H1 (cell line): Measurements from ENCODE around the gene FXN. TPM values are rescaled to one million over a fixed set of nuclear protein-coding genes. Genes with fewer than 3 reads are reported as not detected.

Experiments
- CTCF ChIA-PET: fragments of 300-600 bp; sonication (Branson Sonifier 250); formaldehyde crosslinking; loops from one replicate; lab custom pipeline; 2021; ENCODE audit not compliant: partially characterized antibody; lab: Charles Lee
- POLR2A ChIA-PET: fragments of 300-600 bp; sonication (Branson Sonifier 250); formaldehyde crosslinking; loops from one replicate; lab custom pipeline; 2021; ENCODE audit warnings: inconsistent platforms; ENCODE audit not compliant: partially characterized antibody; lab: Charles Lee
- DNase-seq, 2 experiments: peaks; one replicate each; pipeline versions ENCODE4 v3.0.0 to v3.0.0-alpha.2; 2010 to 2022; ENCODE audit warnings: low spot score in 2 of 2, low read depth in 1 of 2, mixed read lengths in 1 of 2
- FAIRE-seq: peaks from 2 replicates; lab custom pipeline; 2011; peaks lifted over from hg19 to GRCh38; lab: Jason Lieb, UNC
- H2AFZ ChIP-seq: 2 replicates; pipeline ENCODE4 v1.8.1; 2012; ENCODE audit warnings: low read length, inconsistent platforms
- H2AK5ac ChIP-seq: 2 replicates; pipeline ENCODE4 v1.6.1; 2013; ENCODE audit warnings: low read depth, low read length
- H2BK120ac ChIP-seq: replicated peaks from 2 replicates; pipeline ENCODE3; 2013; ENCODE audit warnings: low read depth, low read length, inconsistent platforms
- H2BK12ac ChIP-seq: 2 replicates; pipeline ENCODE4 v1.6.1; 2013; ENCODE audit warnings: low read depth, low read length
- H2BK15ac ChIP-seq: 2 replicates; pipeline ENCODE4 v1.6.1; 2013; ENCODE audit warnings: low read length
- H2BK20ac ChIP-seq: 2 replicates; pipeline ENCODE4 v1.6.1; 2013; ENCODE audit warnings: low read length
- H2BK5ac ChIP-seq: 2 replicates; pipeline ENCODE4 v1.6.1; 2013; ENCODE audit warnings: low read depth, low read length
- H3K14ac ChIP-seq: 2 replicates; pipeline ENCODE4 v1.6.1; 2013; ENCODE audit warnings: inconsistent platforms; ENCODE audit not compliant: insufficient read length
- H3K18ac ChIP-seq: 2 replicates; pipeline ENCODE4 v1.6.1; 2013; ENCODE audit warnings: low read length; ENCODE audit errors: extremely low read depth
- H3K23ac ChIP-seq: 2 replicates; pipeline ENCODE4 v1.6.1; 2013; ENCODE audit warnings: inconsistent platforms; ENCODE audit not compliant: insufficient read length
- H3K23me2 ChIP-seq: 2 replicates; pipeline ENCODE4 v1.6.1; 2013; ENCODE audit warnings: low read depth, low read length
- H3K27ac ChIP-seq: 2 replicates; pipeline ENCODE4 v1.6.1; 2011; ENCODE audit warnings: low read depth, low read length, inconsistent platforms
- H3K27me3 ChIP-seq, 4 experiments: replicated peaks in 1 of 4; 1 replicate in 1 of 4; 2 replicates in 3 of 4; pipeline versions ENCODE4 v1.6.1 to v1.8.1; 2011 to 2013; ENCODE audit warnings: low read length in 3 of 4, mild to moderate bottlenecking in 3 of 4, inconsistent platforms in 2 of 4, mixed read lengths in 2 of 4, moderate library complexity in 1 of 4; ENCODE audit not compliant: control insufficient read depth in 3 of 4, insufficient read depth in 3 of 4; ENCODE audit errors: extremely low read depth in 1 of 4
- H3K36me3 ChIP-seq, 4 experiments: 2 replicates each; pipeline versions ENCODE4 v1.6.1 to v1.8.1; 2011 to 2013; ENCODE audit warnings: mild to moderate bottlenecking in 4 of 4, low read length in 3 of 4, moderate library complexity in 2 of 4, control low read depth in 1 of 4, inconsistent platforms in 1 of 4; ENCODE audit not compliant: insufficient read depth in 4 of 4, control insufficient read depth in 2 of 4
- H3K4ac ChIP-seq: replicated peaks from 2 replicates; pipeline ENCODE3; 2013; ENCODE audit warnings: low read length, low read depth, mixed read lengths, inconsistent platforms; ENCODE audit not compliant: insufficient read length
- H3K4me1 ChIP-seq, 4 experiments: replicated peaks in 1 of 4; 1 replicate in 1 of 4; 2 replicates in 3 of 4; pipeline versions ENCODE4 v1.6.1 to v1.8.1; 2011 to 2013; ENCODE audit warnings: low read length in 3 of 4, inconsistent platforms in 2 of 4, mixed read lengths in 1 of 4; ENCODE audit not compliant: insufficient read depth in 4 of 4, control insufficient read depth in 3 of 4
- H3K4me2 ChIP-seq, 2 experiments: 2 replicates each; pipeline versions ENCODE4 v1.6.1 to v1.8.1; 2011 to 2013; ENCODE audit warnings: low read depth in 2 of 2, low read length in 2 of 2, control low read depth in 1 of 2, inconsistent platforms in 1 of 2, mild to moderate bottlenecking in 1 of 2; ENCODE audit not compliant: insufficient read depth in 1 of 2
- H3K4me3 ChIP-seq, 4 experiments: fragments of 200-600, 300-600 bp in 1 of 4; sonication (generic), shearing (Covaris generic), sonication (Bioruptor Twin) in 1 of 4; 2 replicates each; pipeline versions ENCODE4 v1.5.1 to v1.8.1; 2011 to 2016; ENCODE audit warnings: low read length in 4 of 4, low read depth in 3 of 4, control low read depth in 2 of 4, inconsistent platforms in 2 of 4, mild to moderate bottlenecking in 2 of 4, mixed read lengths in 1 of 4, moderate library complexity in 1 of 4; ENCODE audit not compliant: insufficient read depth in 2 of 4; ENCODE audit errors: extremely low read depth in 1 of 4
- H3K56ac ChIP-seq: replicated peaks from 2 replicates; pipeline ENCODE3; 2013; ENCODE audit warnings: low read depth, mild to moderate bottlenecking, mixed read lengths, low read length, inconsistent platforms; ENCODE audit not compliant: insufficient read length
- H3K79me1 ChIP-seq: 2 replicates; pipeline ENCODE4 v1.6.1; 2013; ENCODE audit warnings: low read depth, low read length, control low read depth
- H3K79me2 ChIP-seq, 2 experiments: 2 replicates each; pipeline versions ENCODE4 v1.6.1 to v1.8.1; 2012 to 2013; ENCODE audit warnings: low read length in 2 of 2, mild to moderate bottlenecking in 2 of 2, inconsistent platforms in 1 of 2; ENCODE audit not compliant: insufficient read depth in 2 of 2, control insufficient read depth in 1 of 2
- H3K9ac ChIP-seq, 4 experiments: replicated peaks in 1 of 4; 1 replicate in 1 of 4; 2 replicates in 3 of 4; pipeline versions ENCODE4 v1.6.1 to v1.8.1; 2011 to 2013; ENCODE audit warnings: low read depth in 3 of 4, low read length in 3 of 4, control low read depth in 2 of 4, mild to moderate bottlenecking in 2 of 4, moderate library complexity in 2 of 4, inconsistent platforms in 1 of 4; ENCODE audit errors: extremely low read depth in 1 of 4
- H3K9me3 ChIP-seq, 2 experiments: 2 replicates each; pipeline versions ENCODE4 v1.6.1 to v1.8.1; 2012 to 2013; ENCODE audit warnings: mild to moderate bottlenecking in 2 of 2, moderate library complexity in 2 of 2, control low read depth in 1 of 2, inconsistent platforms in 1 of 2, low read depth in 1 of 2, low read length in 1 of 2, mixed read lengths in 1 of 2; ENCODE audit not compliant: insufficient read depth in 2 of 2
- H4K20me1 ChIP-seq, 2 experiments: replicated peaks in 1 of 2; 2 replicates each; pipeline versions ENCODE3 to v1.8.1; 2011 to 2013; ENCODE audit warnings: inconsistent platforms in 2 of 2, low read length in 2 of 2, mild to moderate bottlenecking in 1 of 2; ENCODE audit not compliant: insufficient read depth in 2 of 2, control insufficient read depth in 1 of 2
- H4K5ac ChIP-seq: 2 replicates; pipeline ENCODE4 v1.6.1; 2013; ENCODE audit warnings: low read length, low read depth, mixed read lengths, inconsistent platforms; ENCODE audit not compliant: insufficient read length
- H4K8ac ChIP-seq: 2 replicates; pipeline ENCODE4 v1.8.0; 2013; ENCODE audit warnings: mild to moderate bottlenecking, moderate library complexity, low read length, inconsistent platforms; ENCODE audit not compliant: insufficient read depth; ENCODE audit errors: extremely low read depth
- H4K91ac ChIP-seq: replicated peaks from 2 replicates; pipeline ENCODE3; 2013; ENCODE audit warnings: low read length, mixed read lengths, inconsistent platforms; ENCODE audit not compliant: insufficient read length
- BRCA1 ChIP-seq: IDR thresholded peaks from 2 replicates; pipeline ENCODE4 v1.6.1; 2012; ENCODE audit warnings: low read depth, low read length, improper control_type of control experiment
- CHD2 ChIP-seq: IDR thresholded peaks from 2 replicates; pipeline ENCODE4 v1.6.1; 2012; ENCODE audit warnings: low read length, improper control_type of control experiment
- EZH2 ChIP-seq: fragments of 200-600 bp; sonication (generic); IDR thresholded peaks from 2 replicates; pipeline ENCODE4 v1.7.1; 2012; ENCODE audit warnings: low read depth, mild to moderate bottlenecking, moderate library complexity, low read length, inconsistent platforms; ENCODE audit not compliant: severe bottlenecking
- KDM1A ChIP-seq: fragments of 200-600, 300-600 bp; sonication (generic); IDR thresholded peaks from 2 replicates; pipeline ENCODE4 v1.7.1; 2016; ENCODE audit warnings: mild to moderate bottlenecking, low read length, borderline replicate concordance
- MAFK ChIP-seq: IDR thresholded peaks from 2 replicates; pipeline ENCODE4 v1.6.1; 2012; ENCODE audit warnings: low read depth, mild to moderate bottlenecking, improper control_type of control experiment, low read length
- RAD21 ChIP-seq, 2 experiments: IDR thresholded peaks in 1 of 2; conservative IDR thresholded peaks in 1 of 2; 2 replicates each; pipeline ENCODE4 v1.6.1; 2011; ENCODE audit warnings: low read depth in 2 of 2, low read length in 2 of 2, improper control_type of control experiment in 1 of 2, inconsistent platforms in 1 of 2, mild to moderate bottlenecking in 1 of 2, moderate library complexity in 1 of 2
- SP2 ChIP-seq: IDR thresholded peaks from 2 replicates; pipeline ENCODE4 v1.6.1; 2012; ENCODE audit warnings: mild to moderate bottlenecking, low read length, inconsistent platforms
- WGBS, 2 experiments: shearing (Covaris generic) in 1 of 2; methylation state at CpG; one replicate each; pipeline versions ENCODE4 v1.1.6 to v1.1.7; 2013 to 2015; ENCODE audit warnings: low lambda C conversion rate in 2 of 2, mixed read lengths in 2 of 2, inconsistent platforms in 1 of 2, low coverage in 1 of 2, missing lambda C conversion rate in 1 of 2; ENCODE audit not compliant: insufficient replicate concordance in 2 of 2, insufficient coverage in 1 of 2, insufficient read length in 1 of 2; ENCODE audit errors: extremely low coverage in 1 of 2, missing lambda C conversion rate in 1 of 2; 5-methylcytosine and 5-hydroxymethylcytosine counted together
- polyA plus RNA-seq, 7 experiments: library from polyadenylated mRNA; depleted of rRNA in 3 of 7; stranded (reverse) in 5 of 7; unstranded in 2 of 7; fragments of >200 nt in 5 of 7; fragments of 200-250 nt in 2 of 7; gene quantifications; 1 replicate in 5 of 7; 2 replicates in 1 of 7; 4 replicates in 1 of 7; pipeline versions ENCODE4 v1.2.1 to v1.2.3, GENCODE V29; 2011 to 2013; ENCODE audit warnings: missing spikeins in 2 of 7, mixed read lengths in 2 of 7
- total RNA-seq: library from RNA; stranded (reverse); fragmentation: NEBNext Ultra II Directional; extraction: Animal tissue kit (Norgen Biotek cat#: 25700); gene quantifications from 2 replicates; pipeline ENCODE4 v1.2.1, GENCODE V29; 2021

The FXN gene
- total and polyA plus RNA-seq, 2 of the 8 experiments (the other 6 are each of a cell fraction or from before 2014, with no cell fraction given) = 34.2 to 37.5 TPM

DNA sequence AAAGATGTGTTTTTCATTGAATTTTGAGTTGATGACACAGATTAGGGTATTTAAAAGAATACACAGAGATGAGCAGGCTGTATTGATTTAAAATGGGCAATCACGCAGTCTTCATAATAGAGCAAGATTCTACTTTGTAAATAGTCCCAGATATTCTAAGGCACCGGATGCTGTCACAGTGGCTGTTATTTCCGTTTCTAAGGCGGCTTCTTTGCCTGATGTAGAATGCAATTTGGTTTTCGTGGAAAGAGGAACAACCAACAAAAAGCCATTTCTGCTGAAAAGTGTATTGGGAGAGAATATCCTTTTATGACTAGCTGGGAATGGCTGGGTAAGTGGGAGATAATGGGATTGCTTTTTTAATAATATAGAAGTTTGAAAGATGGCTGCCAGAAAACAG, 39.1 kb upstream of the FXN start:
- no peak overlapping the region for H2BK120ac ChIP-seq
- no peaks in the 10 kb centered on the region for H3K27me3 ChIP-seq
- no peak overlapping the region for H2BK5ac ChIP-seq
- TF ChIP-seq EZH2 (no peak), CHD2 (no peak), MAFK (no peak), KDM1A (no peak), SP2 (no peak), RAD21 (IDR thresholded peaks at IDR 0.05 in 1 of 2, conservative IDR thresholded peaks at IDR 0.05 in 1 of 2; ENCODE audit: low read depth in 2 of 2, low read length in 2 of 2) (no peak), BRCA1 (no peak)
- ChIA-PET CTCF (interaction anchor here (0.8 to 2.0 kb wide), 5 partner anchors 12 to 413 kb away, joined by 3 to 8 read pairs (median 4); no protein-coding TSS in a partner anchor), POLR2A (no interaction called here)
- no peaks in the 10 kb centered on the region for H3K36me3 ChIP-seq
- no peak overlapping the region for H4K8ac ChIP-seq
- no peak overlapping the region for H3K4me2 ChIP-seq
- no peaks in the 10 kb centered on the region for H3K79me2 ChIP-seq
- H3K23me2 ChIP-seq = no peaks in the 10 kb centered on the region
- H2AFZ ChIP-seq = no peak overlapping the region
- H2BK15ac ChIP-seq = no peak overlapping the region
- no peak overlapping the region for H2BK20ac ChIP-seq
- no peak overlapping the region for H3K23ac ChIP-seq
- DNase-seq = no peak
- 86% methylated on average over 5 of the region's 5 CpGs; no CpG with 5 or more reads in 1 of the 2 experiments for WGBS, 2 experiments
- no peaks in the 10 kb centered on the region for H3K9me3 ChIP-seq
- H3K4ac ChIP-seq = no peak overlapping the region
- H3K9ac ChIP-seq = no peak overlapping the region
- H4K5ac ChIP-seq = no peak overlapping the region
- no peak overlapping the region for H3K14ac ChIP-seq
- no peak for FAIRE-seq
- H2AK5ac ChIP-seq = no peak overlapping the region
- no peak overlapping the region for H3K56ac ChIP-seq
- no peak overlapping the region for H3K4me3 ChIP-seq
- H3K27ac ChIP-seq = no peak overlapping the region
- no peak overlapping the region for H2BK12ac ChIP-seq
- no peak overlapping the region for H3K18ac ChIP-seq
- no peaks in the 10 kb centered on the region for H3K79me1 ChIP-seq
- H4K91ac ChIP-seq = no peak overlapping the region
- H3K4me1 ChIP-seq = peaks cover 0 to 7% (median 2%) of the 10 kb centered on the region in 4 experiments; a peak in 3 of 7 replicates
- H4K20me1 ChIP-seq = no peaks in the 10 kb centered on the region
